Ectodermal cell (in vitro differentiated cells): ENCODE data around the gene PARVG.

Experiments used
- H3K27ac ChIP-seq: 2 replicates; pipeline ENCODE4 v1.7.0; 2013; ENCODE audit warnings: mild to moderate bottlenecking, low read depth, low read length; ENCODE audit not compliant: insufficient read depth, poor library complexity, severe bottlenecking
- H3K27me3 ChIP-seq: 2 replicates; pipeline ENCODE4 v1.7.0; 2013; ENCODE audit warnings: mild to moderate bottlenecking, low read length; ENCODE audit not compliant: insufficient read depth, control insufficient read depth, poor library complexity, severe bottlenecking
- H3K36me3 ChIP-seq: one replicate; pipeline ENCODE4 v1.7.0; 2013; ENCODE audit warnings: low read length; ENCODE audit not compliant: control insufficient read depth, insufficient read depth
- H3K4me1 ChIP-seq: one replicate; pipeline ENCODE4 v1.7.0; 2013; ENCODE audit warnings: low read length; ENCODE audit not compliant: control insufficient read depth, insufficient read depth
- H3K4me3 ChIP-seq: 2 replicates; pipeline ENCODE4 v1.7.0; 2013; ENCODE audit warnings: low read depth, low read length, control low read depth; ENCODE audit not compliant: insufficient read depth
- H3K9me3 ChIP-seq: 2 replicates; pipeline ENCODE4 v1.7.0; 2013; ENCODE audit warnings: mild to moderate bottlenecking, low read length, moderate library complexity; ENCODE audit not compliant: control insufficient read depth
- WGBS, 2 experiments: methylation state at CpG; one replicate each; pipeline ENCODE4 v1.1.7; 2013; ENCODE audit warnings: missing lambda C conversion rate in 2 of 2; 5-methylcytosine and 5-hydroxymethylcytosine counted together

PARVG gene

GRCh38 chr22:44153710-44154109 is 27.0 kb upstream of the PARVG start:
- Histone ChIP-seq H3K9me3 (no peaks in the 10 kb centered on the region), H3K27ac (no peak overlapping the region), H3K36me3 (no peaks in the 10 kb centered on the region), H3K4me3 (no peak overlapping the region), H3K27me3 (peaks cover 2% of the 10 kb centered on the region), H3K4me1 (peaks cover 10% of the 10 kb centered on the region)
- 88 to 89% methylated on average over 10 of the region's 10 CpGs for WGBS, 2 experiments

DNA sequence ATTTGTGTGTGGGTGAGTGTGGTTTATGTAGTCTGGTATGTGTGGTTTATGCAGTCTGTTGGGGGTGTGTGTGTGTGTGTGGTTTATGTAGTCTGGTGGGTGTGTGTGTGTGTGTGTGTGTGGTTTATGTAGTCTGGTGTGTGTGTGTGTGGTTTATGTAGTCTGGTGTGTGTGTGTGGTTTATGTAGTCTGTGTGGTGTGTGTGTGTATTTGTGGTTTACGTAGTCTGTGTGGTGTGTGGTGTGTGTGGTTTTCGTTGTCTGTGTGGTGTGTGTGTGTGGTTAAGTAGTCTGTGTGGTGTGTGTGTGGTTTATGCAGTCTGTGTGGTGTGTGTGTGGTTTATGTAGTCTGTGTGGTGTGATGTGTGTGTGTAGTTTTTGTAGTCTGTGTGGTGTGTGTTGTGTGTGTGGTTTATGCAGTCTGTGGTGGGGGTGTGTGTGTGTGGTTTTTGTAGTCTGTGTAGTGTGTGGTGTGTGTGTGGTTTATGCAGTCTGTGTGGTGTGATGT is 26.2 kb upstream of the PARVG start:
- Histone ChIP-seq H3K27ac (no peak overlapping the region), H3K4me1 (peaks cover 10% of the 10 kb centered on the region), H3K27me3 (no peaks in the 10 kb centered on the region), H3K9me3 (no peaks in the 10 kb centered on the region), H3K36me3 (no peaks in the 10 kb centered on the region), H3K4me3 (no peak overlapping the region)
- 88% methylated on average over 2 of the region's 2 CpGs for WGBS, 2 experiments

- no peaks in the 10 kb centered on the region for H3K27me3 ChIP-seq
- H3K4me3 ChIP-seq = no peak overlapping the region
- no peaks in the 10 kb centered on the region for H3K9me3 ChIP-seq
- whole genome bisulfite sequencing, 2 experiments = 93 to 94% methylated on average over 14 of the region's 14 CpGs
- no peak overlapping the region for H3K27ac ChIP-seq
- peaks cover 13% of the 10 kb centered on the region for H3K4me1 ChIP-seq
- no peaks in the 10 kb centered on the region for H3K36me3 ChIP-seq
Observed at GRCh38 chr22:44155115-44155514, 25.6 kb upstream of the PARVG start.

DNA sequence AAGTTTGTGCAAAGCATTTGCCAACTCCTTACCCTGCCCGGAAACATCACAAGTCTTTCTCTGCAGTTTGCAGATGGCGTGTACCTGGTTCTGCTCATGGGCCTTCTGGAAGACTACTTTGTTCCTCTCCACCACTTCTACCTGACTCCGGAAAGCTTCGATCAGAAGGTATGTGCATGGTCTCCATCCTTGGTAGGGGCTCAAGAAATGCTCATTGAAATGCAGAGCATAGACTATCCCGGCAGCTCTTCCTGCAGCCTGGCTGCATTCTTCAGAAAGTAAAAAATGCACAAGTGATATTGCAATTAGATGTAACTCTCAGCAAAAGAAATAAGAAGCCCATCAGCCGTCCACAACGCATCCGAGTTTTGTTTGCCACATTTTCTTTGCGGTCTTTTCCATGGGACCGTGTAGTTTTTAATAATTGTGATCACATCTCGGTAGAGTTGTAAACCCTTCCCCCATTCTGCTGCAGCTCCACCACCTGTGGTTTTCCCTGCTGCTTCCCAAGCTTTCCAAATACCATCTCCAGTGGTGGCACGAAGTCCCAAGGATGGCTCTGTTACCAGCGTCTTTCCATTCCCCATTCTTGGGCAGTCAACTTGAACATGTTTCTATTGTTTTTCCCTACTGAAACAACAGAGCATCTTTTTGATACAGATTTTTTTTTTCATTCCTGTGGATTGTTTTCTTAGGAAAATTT is 22.7 kb upstream of the PARVG start:
- 69 to 73% methylated on average over 13 of the region's 13 CpGs for WGBS, 2 experiments
- no peak overlapping the region for H3K4me3 ChIP-seq
- H3K27me3 ChIP-seq = no peaks in the 10 kb centered on the region
- H3K9me3 ChIP-seq = no peaks in the 10 kb centered on the region
- H3K4me1 ChIP-seq = peaks cover 13% of the 10 kb centered on the region
- H3K27ac ChIP-seq = no peak overlapping the region
- no peaks in the 10 kb centered on the region for H3K36me3 ChIP-seq

DNA sequence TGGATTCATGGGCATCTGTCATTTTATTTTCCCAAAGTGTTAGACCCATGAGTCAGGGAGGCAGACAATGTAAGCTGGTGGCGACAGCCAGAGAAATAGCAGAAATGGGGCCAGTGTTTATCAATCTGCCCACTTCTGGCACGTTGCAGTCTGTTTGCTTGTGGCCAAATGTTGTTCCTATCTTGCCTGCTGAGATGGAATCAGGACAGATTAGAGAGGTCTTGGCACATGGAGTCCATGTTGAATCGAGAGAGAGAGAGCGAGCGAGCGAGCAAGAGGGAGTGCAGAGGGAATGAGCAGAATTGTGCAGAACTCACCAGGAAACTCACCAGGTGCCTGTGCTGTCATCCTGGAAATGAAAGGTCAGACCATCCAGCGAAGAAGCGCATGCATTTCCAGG is 21.9 kb upstream of the PARVG start:
- no peak overlapping the region for H3K27ac ChIP-seq
- peaks cover 13% of the 10 kb centered on the region for H3K4me1 ChIP-seq
- no peaks in the 10 kb centered on the region for H3K27me3 ChIP-seq
- H3K36me3 ChIP-seq = no peaks in the 10 kb centered on the region
- whole genome bisulfite sequencing, 2 experiments = 93% methylated on average over 8 of the region's 8 CpGs
- no peak overlapping the region for H3K4me3 ChIP-seq
- H3K9me3 ChIP-seq = no peaks in the 10 kb centered on the region

DNA sequence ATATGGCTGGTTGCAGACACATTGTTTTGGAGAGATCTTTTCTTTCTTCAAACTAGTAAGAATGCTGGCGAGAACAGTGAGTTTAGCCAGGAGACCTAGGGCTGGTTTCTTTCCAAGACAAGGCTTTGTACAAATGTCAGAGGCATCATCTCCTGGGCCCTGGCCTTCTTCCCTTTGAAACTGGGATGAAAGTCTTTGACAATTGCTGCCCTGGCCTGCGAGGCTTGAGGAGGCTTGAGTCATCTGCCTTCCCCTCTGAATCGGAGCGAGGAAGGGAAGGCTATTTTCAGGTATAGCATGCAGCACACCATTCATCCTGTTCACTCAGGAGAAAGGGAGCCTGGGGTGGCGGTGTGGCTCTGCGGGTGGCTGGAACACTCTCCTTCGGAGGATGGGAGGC is 21.5 kb upstream of the PARVG start:
- no peaks in the 10 kb centered on the region for H3K36me3 ChIP-seq
- H3K27ac ChIP-seq = no peak overlapping the region
- peaks cover 13% of the 10 kb centered on the region for H3K4me1 ChIP-seq
- H3K9me3 ChIP-seq = no peaks in the 10 kb centered on the region
- H3K4me3 ChIP-seq = no peak overlapping the region
- no peaks in the 10 kb centered on the region for H3K27me3 ChIP-seq
- 67 to 76% methylated on average over 7 of the region's 7 CpGs for WGBS, 2 experiments

GRCh38 chr22:44159811-44160210 is 20.9 kb upstream of the PARVG start:
- WGBS, 2 experiments = 92 to 93% methylated on average over 7 of the region's 7 CpGs
- Histone ChIP-seq H3K4me3 (no peak overlapping the region), H3K36me3 (no peaks in the 10 kb centered on the region), H3K27me3 (no peaks in the 10 kb centered on the region), H3K9me3 (no peaks in the 10 kb centered on the region), H3K27ac (no peak overlapping the region), H3K4me1 (peaks cover 13% of the 10 kb centered on the region)

DNA sequence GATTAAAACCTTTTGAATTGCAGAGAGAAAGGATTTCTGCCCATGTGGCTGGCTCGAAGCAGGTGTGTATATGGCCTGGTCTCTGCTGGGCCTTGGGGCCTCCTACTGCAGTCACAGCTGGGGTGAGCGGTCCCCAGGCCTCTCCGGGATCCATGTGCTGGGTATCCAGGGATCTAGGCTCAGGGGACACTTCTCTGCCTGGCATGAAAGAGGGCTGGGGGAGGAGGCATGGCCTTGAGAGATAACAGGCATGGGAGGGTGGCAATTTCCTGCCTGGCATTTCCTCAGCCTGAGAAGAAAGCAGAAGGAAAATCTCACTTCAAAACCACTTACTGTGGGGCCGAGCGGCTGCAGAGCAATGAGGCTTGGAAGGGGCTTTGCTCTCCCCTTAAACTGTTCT is 20.3 kb upstream of the PARVG start:
- Histone ChIP-seq H3K27me3 (no peaks in the 10 kb centered on the region), H3K4me3 (no peak overlapping the region), H3K27ac (no peak overlapping the region), H3K4me1 (peaks cover 13% of the 10 kb centered on the region), H3K36me3 (no peaks in the 10 kb centered on the region), H3K9me3 (no peaks in the 10 kb centered on the region)
- 93 to 95% methylated on average over 5 of the region's 5 CpGs for WGBS, 2 experiments

DNA sequence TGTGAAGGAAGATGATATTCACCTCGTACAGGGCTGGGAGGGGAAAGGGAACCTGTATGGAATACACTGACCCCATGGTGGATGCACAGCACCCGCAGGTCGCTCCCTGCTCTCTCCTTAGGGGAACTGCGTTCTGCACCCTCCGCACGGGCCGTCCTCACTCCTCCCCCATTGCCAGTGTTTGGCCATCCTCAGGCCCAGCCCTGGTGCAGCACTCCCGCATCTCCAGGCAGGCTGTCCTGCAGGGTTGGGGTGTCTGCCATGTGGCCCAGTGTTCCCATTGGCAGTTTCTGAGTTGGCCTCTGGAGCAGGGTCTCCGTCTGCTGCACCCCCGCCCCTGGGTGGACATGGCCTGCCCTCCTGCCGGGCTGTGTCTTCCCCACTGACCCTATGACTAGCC is 19.1 kb upstream of the PARVG start:
- WGBS, 2 experiments = 89 to 93% methylated on average over 11 of the region's 11 CpGs
- Histone ChIP-seq H3K4me1 (peaks cover 13% of the 10 kb centered on the region), H3K4me3 (no peak overlapping the region), H3K27ac (no peak overlapping the region), H3K36me3 (no peaks in the 10 kb centered on the region), H3K27me3 (no peaks in the 10 kb centered on the region), H3K9me3 (no peaks in the 10 kb centered on the region)

DNA sequence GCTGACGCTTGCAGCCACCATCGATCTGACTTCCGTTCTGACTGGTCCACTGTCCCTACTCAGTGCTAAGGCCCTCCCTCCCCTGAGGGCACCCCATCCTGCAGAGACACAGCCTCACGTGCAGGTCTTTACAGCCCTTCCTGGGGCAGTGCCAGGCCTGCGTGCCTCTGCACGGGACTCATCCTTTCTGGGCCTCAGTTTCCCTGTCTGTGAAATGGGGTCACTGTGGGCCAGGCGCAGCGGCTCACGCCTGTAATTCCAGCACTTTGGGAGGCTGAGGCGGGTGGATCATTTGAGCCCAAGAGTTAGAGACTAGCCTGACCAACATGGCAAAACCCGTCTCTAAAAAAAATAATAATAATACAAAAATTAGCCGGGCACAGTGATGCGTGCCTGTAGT is 17.8 kb upstream of the PARVG start:
- Histone ChIP-seq H3K36me3 (no peaks in the 10 kb centered on the region), H3K4me3 (no peak overlapping the region), H3K4me1 (peaks cover 15% of the 10 kb centered on the region), H3K27ac (no peak overlapping the region), H3K27me3 (no peaks in the 10 kb centered on the region), H3K9me3 (no peaks in the 10 kb centered on the region)
- WGBS, 2 experiments = 94 to 95% methylated on average over 13 of the region's 13 CpGs
